ENCODE data around the gene DDO.
"Not testable (repeated sequence)": the region's sequence is repeated elsewhere in the genome, so short reads cannot be mapped to it uniquely, and the experiment has no call there.

Gene DDO, protein sequence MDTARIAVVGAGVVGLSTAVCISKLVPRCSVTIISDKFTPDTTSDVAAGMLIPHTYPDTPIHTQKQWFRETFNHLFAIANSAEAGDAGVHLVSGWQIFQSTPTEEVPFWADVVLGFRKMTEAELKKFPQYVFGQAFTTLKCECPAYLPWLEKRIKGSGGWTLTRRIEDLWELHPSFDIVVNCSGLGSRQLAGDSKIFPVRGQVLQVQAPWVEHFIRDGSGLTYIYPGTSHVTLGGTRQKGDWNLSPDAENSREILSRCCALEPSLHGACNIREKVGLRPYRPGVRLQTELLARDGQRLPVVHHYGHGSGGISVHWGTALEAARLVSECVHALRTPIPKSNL

DNA sequence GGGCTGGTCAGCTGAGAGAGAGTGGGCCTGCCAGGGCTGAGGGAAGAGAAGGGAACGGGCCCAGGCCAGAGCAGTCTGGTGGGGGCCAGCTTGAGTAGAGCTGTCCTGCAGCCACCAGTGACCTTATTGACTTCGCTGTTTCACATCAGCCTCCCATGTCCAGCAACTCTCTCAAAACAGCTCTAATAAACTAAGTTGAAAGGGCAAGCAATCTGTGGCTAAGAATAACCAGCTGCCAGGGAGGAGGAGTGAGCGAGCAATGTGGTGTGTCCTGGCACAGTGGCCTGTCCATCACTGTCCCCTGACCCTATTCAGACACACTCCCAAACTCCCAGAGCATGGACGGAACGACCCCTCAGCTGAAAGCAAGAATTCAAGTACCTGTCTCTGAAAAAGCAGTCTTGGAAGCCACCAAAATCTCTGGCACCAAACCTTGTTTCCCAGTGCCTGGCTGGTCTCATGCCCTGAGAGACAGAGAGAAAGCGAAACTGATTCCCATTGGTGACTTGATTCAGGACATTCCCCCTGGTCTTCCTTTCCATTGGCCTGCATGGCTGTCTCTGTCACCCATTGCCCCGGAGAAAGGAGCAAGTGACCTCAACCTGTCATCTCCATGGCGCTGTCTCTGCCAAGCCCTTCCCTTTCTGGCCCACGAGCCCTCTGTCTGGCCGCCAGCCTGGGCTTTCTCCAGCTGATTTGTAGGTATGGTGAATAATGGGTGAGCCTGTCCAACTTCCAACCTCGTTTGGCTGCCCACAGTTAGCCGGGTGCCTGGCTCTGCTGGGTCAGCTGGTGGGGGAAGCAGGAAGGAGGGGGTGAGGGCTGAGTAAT, at the start of gene DDO:
Gene DDO (minus strand): TSS at position 490 of the 831 bp plus-strand sequence. CDS start 2,113 bp downstream, outside the sequence.
- no peak for TF ChIP-seq FOXA1 (IDR thresholded peaks at IDR 0.05)
- TF ChIP-seq FOXK2 (IDR thresholded peaks at IDR 0.05): no peak
- no peak for TF ChIP-seq BHLHE40 (IDR thresholded peaks at IDR 0.05; ENCODE audit: borderline replicate concordance)
- TF ChIP-seq SUZ12 (IDR thresholded peaks at IDR 0.05): no peak
- TF ChIP-seq TARDBP (IDR thresholded peaks at IDR 0.05): no peak
- TF ChIP-seq ARNT (IDR thresholded peaks at IDR 0.05): no peak
- TF ChIP-seq SP1 (IDR thresholded peaks at IDR 0.05): no peak
- no peak for TF ChIP-seq ELF4 (IDR thresholded peaks at IDR 0.05)
- no peak for TF ChIP-seq ZNF384 (IDR thresholded peaks at IDR 0.05)
- TF ChIP-seq CTBP1 (IDR thresholded peaks at IDR 0.05; ENCODE audit: borderline replicate concordance): no peak
- no peak for TF ChIP-seq NFRKB (IDR thresholded peaks at IDR 0.05)
- TF ChIP-seq, protein P1, sequence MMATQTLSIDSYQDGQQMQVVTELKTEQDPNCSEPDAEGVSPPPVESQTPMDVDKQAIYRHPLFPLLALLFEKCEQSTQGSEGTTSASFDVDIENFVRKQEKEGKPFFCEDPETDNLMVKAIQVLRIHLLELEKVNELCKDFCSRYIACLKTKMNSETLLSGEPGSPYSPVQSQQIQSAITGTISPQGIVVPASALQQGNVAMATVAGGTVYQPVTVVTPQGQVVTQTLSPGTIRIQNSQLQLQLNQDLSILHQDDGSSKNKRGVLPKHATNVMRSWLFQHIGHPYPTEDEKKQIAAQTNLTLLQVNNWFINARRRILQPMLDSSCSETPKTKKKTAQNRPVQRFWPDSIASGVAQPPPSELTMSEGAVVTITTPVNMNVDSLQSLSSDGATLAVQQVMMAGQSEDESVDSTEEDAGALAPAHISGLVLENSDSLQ (IDR thresholded peaks at IDR 0.05): no peak
- no peak for TF ChIP-seq LEF1 (IDR thresholded peaks at IDR 0.05; ENCODE audit: borderline replicate concordance)
- no peak for TF ChIP-seq FOXM1 (IDR thresholded peaks at IDR 0.05; ENCODE audit: borderline replicate concordance)
- ChIA-PET POLR2A (no interaction called here), CTCF (no interaction called here)
- no peak for DNase-seq (ENCODE audit: extremely low spot score)

DNA sequence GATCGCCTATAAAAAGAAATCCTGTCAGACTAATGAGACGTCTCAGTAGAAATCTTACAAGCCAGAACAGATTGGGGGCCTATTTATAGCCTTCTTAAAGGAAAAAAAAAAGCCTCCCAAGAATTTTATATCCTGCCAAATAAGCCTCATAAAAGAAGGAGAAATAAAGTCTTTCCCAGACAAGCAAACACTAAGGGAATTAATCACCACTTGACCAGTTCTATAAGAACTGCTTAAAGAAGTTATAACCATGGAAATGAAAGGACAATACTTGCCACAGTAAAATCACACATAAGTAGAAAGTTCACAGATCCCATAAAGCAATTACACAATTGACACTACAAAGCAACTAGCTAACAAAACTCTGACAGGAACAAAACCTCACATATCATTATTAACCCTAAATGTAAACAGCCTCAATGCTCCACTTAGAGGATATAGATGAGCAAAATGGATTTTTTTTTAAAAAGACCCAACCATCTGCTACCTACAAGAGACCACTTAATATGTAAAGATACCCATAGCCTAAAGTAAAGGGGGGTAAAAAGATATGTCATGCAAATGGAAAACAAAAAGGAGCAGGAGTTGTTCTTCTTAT, 47.6 kb upstream of the DDO start:
- ChIA-PET CTCF (no interaction called here), POLR2A (no interaction called here)
- DNase-seq (ENCODE audit: extremely low spot score): no peak
- TF ChIP-seq TARDBP (IDR thresholded peaks at IDR 0.05) (no peak), CTBP1 (IDR thresholded peaks at IDR 0.05; ENCODE audit: borderline replicate concordance) (no peak), BHLHE40 (IDR thresholded peaks at IDR 0.05; ENCODE audit: borderline replicate concordance) (no peak), ARNT (IDR thresholded peaks at IDR 0.05) (no peak), LEF1 (IDR thresholded peaks at IDR 0.05; ENCODE audit: borderline replicate concordance) (no peak), ZNF384 (IDR thresholded peaks at IDR 0.05) (no peak), SUZ12 (IDR thresholded peaks at IDR 0.05) (no peak), FOXM1 (IDR thresholded peaks at IDR 0.05; ENCODE audit: borderline replicate concordance) (no peak), HDGF (IDR thresholded peaks at IDR 0.05; ENCODE audit: borderline replicate concordance) (no peak), ELF4 (IDR thresholded peaks at IDR 0.05) (no peak), NFRKB (IDR thresholded peaks at IDR 0.05) (no peak), SP1 (IDR thresholded peaks at IDR 0.05) (no peak), FOXA1 (IDR thresholded peaks at IDR 0.05) (no peak), L3MBTL2 (conservative IDR thresholded peaks at IDR 0.05) (no peak), FOXK2 (IDR thresholded peaks at IDR 0.05) (no peak)
- TF ChIP-seq, protein P1 (IDR thresholded peaks at IDR 0.05): no peak

DNA sequence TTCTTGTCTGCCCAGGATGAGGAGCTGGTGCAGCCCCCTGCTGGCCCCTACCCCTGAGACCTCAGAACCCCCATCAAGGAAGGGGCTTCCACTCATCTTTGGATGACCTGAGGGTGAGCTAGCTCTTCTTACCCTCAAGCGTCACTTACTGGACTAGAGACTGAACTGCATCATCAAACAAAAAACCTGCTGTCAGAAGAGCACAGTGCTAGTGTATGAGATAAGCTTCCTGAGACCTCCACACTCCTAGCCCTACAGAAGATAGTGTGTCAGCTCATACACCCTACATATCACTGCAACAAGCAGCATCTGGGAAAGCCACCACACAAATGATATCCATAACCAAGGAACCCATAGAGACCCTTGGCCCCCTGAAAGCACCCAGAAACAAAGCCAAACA, 46.0 kb upstream of the DDO start:
- ChIA-PET CTCF (no interaction called here), POLR2A (no interaction called here)
- no peak for DNase-seq (ENCODE audit: extremely low spot score)
- TF ChIP-seq LEF1 (IDR thresholded peaks at IDR 0.05; ENCODE audit: borderline replicate concordance): no peak
- no peak for TF ChIP-seq ELF4 (IDR thresholded peaks at IDR 0.05)

DNA sequence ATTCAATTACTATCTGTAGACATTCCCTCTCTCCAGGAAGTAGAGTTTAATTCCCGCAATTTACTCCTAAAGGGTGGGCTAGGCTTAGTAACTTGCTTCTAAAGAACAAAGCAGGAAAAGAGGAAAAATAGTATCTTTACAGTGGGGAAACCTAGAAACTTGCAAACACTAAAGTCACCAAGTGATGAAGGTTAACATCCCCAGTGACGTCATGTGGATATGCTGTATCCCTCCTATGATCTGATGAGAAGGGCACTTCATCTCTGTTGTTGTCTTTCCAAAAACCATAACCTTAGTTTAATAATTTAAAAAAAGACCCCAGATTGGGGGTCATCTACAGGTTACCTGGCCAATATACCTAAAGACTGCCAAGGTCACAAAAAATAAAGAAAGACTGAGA, 43.8 kb upstream of the DDO start:
- ChIA-PET CTCF (no interaction called here), POLR2A (no interaction called here)
- no peak for TF ChIP-seq NFRKB (IDR thresholded peaks at IDR 0.05)
- no peak for TF ChIP-seq L3MBTL2 (conservative IDR thresholded peaks at IDR 0.05)
- no peak for TF ChIP-seq ZNF384 (IDR thresholded peaks at IDR 0.05)
- TF ChIP-seq LEF1 (IDR thresholded peaks at IDR 0.05; ENCODE audit: borderline replicate concordance): no peak
- no peak for TF ChIP-seq HDGF (IDR thresholded peaks at IDR 0.05; ENCODE audit: borderline replicate concordance)
- no peak for TF ChIP-seq SUZ12 (IDR thresholded peaks at IDR 0.05)
- TF ChIP-seq FOXK2 (IDR thresholded peaks at IDR 0.05): no peak
- TF ChIP-seq ELF4 (IDR thresholded peaks at IDR 0.05): no peak
- no peak for TF ChIP-seq BHLHE40 (IDR thresholded peaks at IDR 0.05; ENCODE audit: borderline replicate concordance)
- TF ChIP-seq, protein P1 (IDR thresholded peaks at IDR 0.05): no peak
- no peak for TF ChIP-seq FOXA1 (IDR thresholded peaks at IDR 0.05)
- TF ChIP-seq FOXM1 (IDR thresholded peaks at IDR 0.05; ENCODE audit: borderline replicate concordance): no peak
- no peak for TF ChIP-seq CTBP1 (IDR thresholded peaks at IDR 0.05; ENCODE audit: borderline replicate concordance)
- TF ChIP-seq TARDBP (IDR thresholded peaks at IDR 0.05): no peak
- no peak for TF ChIP-seq ARNT (IDR thresholded peaks at IDR 0.05)
- no peak for TF ChIP-seq SP1 (IDR thresholded peaks at IDR 0.05)
- no peak for DNase-seq (ENCODE audit: extremely low spot score)

DNA sequence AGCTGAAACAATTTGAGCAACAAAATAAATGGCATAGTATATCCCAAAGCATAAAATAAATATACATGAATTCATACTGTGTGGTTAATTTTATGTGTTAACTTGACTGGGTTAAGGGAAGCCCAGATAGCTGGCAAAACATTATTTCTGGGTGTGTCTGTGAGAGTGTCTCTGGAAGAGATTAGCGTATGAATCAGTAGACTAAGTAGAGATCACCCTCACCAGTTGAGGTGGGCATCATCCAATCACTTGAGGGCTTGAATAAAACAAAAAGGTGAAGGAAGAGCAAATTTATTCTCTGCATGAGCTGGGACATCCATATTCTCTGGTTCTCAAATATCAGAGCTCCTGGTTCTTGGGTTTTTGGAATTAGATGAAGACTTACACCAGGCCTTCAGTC, 43.1 kb upstream of the DDO start:
- ChIA-PET CTCF (no interaction called here), POLR2A (no interaction called here)
- no peak for DNase-seq (ENCODE audit: extremely low spot score)
- no peak for TF ChIP-seq BHLHE40 (IDR thresholded peaks at IDR 0.05; ENCODE audit: borderline replicate concordance)

DNA sequence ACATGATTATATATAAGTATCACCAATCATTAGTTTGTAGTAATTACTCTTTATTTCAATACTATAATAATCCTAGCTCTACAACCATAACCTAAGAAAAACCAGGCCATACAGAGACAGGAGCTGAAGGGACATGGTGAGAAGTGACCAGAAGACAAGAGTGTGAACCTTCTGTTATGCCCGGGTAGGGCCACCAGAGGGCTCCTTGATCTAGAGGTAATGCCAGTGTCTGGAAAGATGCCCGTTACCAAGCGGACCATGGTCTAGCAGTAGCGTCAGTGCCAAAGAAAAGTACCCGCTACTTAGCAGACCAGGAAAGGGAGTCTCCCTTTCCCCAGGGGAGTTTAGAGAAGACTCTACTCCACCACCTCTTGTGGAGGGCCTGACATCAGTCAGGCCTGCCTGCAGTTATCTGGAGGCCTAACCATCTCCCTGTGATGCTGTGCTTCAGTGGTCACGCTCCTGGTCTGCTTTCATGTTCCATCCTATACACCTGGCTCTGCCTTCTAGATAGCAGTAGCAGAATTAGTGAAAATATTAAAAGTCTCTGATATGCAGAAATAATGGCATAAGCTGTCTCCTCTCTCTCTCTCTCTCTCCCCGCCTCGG, 42.3 kb upstream of the DDO start:
- POLR2A ChIA-PET, CTCF ChIA-PET: not testable (repeated sequence)

More for the DNA sequence above, 42.3 kb upstream of the DDO start:
- DNase-seq (ENCODE audit: extremely low spot score): not testable (repeated sequence)
